ENCODE measurements around the gene PSTK.

The PSTK gene

DNA sequence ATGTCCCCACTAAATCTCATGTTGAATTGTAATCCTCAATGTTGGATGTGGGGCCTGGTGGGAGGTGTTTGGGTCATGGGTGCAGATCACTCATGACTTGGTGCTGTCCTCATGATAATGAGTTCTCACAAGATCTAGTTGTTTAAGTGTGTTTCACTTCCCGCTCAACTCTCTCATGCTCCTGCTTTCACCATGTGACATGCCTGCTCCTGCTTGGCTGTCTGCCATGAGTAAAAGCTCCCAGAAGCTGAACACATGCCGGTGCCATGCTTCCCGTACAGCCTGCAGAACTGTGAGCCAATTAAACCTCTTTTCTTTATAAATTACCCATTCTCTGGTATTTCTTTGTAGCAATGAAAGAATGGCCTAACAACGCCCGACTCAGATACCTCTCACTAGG, 6.2 kb upstream of the PSTK start:
- no peak overlapping the region for H3K4me3 ChIP-seq (ENCODE audit: low read depth, low read length)
- no peak for DNase-seq (ENCODE audit: low read depth)
- no peak for TF ChIP-seq CTCF (IDR thresholded peaks at IDR 0.05; ENCODE audit: insufficient read depth, low read depth, low read length, missing control alignments)

DNA sequence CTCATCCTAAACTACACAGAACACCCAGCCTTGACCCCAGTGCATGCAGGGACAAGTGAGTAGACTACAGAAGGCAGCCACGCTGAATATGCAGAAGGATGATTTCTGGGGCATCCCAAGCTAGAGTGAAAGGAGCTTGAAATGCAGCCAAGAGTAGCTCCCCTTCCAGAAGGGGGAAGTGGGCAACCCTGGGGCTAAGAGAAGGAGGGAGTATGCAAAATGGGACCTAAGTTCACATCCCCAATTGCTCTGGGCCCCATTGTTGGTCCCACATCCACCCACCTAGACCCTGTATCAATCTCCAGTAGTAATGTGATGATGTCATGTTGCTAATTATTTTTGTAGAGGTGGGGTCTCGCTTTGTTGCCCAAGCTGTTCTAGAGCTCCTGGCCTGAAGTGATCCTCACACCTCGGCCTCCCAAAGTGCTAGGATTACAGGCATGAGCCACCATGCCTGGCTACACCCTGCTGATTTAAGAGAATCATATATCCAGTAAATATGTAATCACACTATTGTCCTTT, 5.6 kb upstream of the PSTK start:
- TF ChIP-seq CTCF (IDR thresholded peaks at IDR 0.05; ENCODE audit: insufficient read depth, low read depth, low read length, missing control alignments) = no peak
- H3K4me3 ChIP-seq (ENCODE audit: low read depth, low read length) = no peak overlapping the region
- no peak for DNase-seq (ENCODE audit: low read depth)

DNA sequence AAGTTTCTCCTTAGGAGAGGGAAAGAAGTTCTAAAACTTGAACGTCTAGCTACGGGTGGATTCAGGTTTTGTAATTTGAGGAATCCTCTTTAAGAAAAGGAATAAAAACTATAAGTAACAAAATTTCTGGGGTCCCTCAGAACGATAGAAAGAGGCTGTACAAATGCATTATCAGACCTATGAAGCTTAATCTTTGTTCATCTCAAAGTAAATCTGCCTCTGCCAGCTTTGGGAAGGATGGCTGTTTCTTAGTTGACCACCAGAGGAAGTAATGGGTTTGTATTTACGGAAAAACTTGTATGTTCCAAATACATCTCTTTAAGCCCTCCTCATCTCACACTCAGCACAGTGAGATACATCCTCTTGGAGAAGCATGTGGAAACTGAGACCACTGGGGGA, 864 bp downstream of the PSTK start:
- peak; percentile 22 for TF ChIP-seq CTCF (IDR thresholded peaks at IDR 0.05; ENCODE audit: insufficient read depth, low read depth, low read length, missing control alignments)
- DNase-seq (ENCODE audit: low read depth) = peak; percentile 43
- peak overlapping the region; percentile 85 for H3K4me3 ChIP-seq (ENCODE audit: low read depth, low read length)

DNA sequence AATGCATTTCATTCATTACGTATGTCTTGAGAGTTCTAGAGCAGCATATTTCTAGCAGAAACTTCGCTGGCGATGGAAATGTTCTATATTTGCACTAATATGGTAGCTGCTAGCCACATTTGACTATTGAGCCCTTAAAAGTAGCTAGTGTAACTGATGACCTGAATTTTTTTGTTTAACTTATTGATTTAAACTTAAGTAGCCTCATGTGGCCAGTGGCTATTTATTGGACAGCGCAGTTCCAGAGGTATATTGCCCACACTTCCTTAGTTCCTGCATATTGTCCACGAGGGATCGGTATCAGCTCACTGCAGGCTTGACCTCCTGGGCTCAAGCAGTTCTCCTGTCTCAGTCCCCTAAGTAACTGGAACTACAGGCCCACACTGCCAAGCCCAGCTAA, 3.7 kb downstream of the PSTK start:
- no peak for TF ChIP-seq CTCF (IDR thresholded peaks at IDR 0.05; ENCODE audit: insufficient read depth, low read depth, low read length, missing control alignments)
- DNase-seq (ENCODE audit: low read depth) = no peak
- no peak overlapping the region for H3K4me3 ChIP-seq (ENCODE audit: low read depth, low read length)

DNA sequence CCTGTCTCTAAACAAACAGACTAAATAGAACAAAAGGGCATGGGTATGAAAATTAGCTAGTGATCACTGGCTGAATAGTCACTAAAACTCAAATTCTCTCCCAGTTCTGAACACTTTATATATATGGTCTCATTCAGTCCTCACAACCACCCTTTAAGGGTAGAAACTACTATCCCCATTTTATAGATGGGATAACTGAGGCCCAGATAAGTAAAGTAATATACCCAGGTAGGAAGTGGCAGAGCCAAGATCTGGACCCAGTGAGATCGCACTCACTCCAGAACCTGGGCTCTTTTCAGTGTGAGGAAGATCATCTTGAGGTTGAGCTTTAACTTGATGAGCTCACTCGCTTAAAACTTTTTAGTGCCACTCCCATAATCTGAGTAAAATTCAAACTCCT, 4.5 kb downstream of the PSTK start:
- no peak for DNase-seq (ENCODE audit: low read depth)
- no peak for TF ChIP-seq CTCF (IDR thresholded peaks at IDR 0.05; ENCODE audit: insufficient read depth, low read depth, low read length, missing control alignments)
- H3K4me3 ChIP-seq (ENCODE audit: low read depth, low read length) = no peak overlapping the region

GRCh38 chr10:122986335-122986734, 6.1 kb downstream of the PSTK start:
- TF ChIP-seq CTCF (IDR thresholded peaks at IDR 0.05; ENCODE audit: insufficient read depth, low read depth, low read length, missing control alignments) = no peak
- H3K4me3 ChIP-seq (ENCODE audit: low read depth, low read length) = no peak overlapping the region
- DNase-seq (ENCODE audit: low read depth) = no peak

DNA sequence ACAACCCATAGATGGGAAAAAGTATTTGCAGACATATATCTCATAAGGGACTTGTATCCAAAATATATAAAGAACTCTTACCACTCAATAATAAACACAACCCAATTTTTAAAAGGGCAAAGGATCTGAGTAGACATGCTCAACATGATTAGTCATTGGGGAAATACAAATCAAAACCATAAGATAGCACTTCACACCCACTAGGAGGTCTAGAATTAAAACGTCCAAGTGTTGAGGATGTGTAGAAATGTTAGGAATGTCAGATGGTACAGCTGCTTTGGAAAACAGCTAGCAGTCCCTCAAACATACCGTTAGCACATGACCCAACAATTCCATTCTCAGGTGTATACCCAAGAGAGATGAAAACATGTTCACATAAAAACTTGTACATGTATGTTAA, 8.3 kb downstream of the PSTK start:
- no peak overlapping the region for H3K4me3 ChIP-seq (ENCODE audit: low read depth, low read length)
- DNase-seq (ENCODE audit: low read depth) = no peak
- TF ChIP-seq CTCF (IDR thresholded peaks at IDR 0.05; ENCODE audit: insufficient read depth, low read depth, low read length, missing control alignments) = no peak

All from GM12865 (cell line).